DMS 273 treated with DMSO at 0.1 percent for 48 hours (cell line): Measurements from ENCODE around the gene LHX4.

ENCODE experiments used
- DNase-seq: peaks from one replicate; lab custom pipeline; 2025; lab: John Stamatoyannopoulos, UW

Gene LHX4

GRCh38 chr1:180271272-180272255 lies 41.5 kb downstream of the LHX4 start:
- no peak for DNase-seq

- no peak for DNase-seq
These were observed 42.3 kb downstream of the LHX4 start for GRCh38 chr1:180272395-180272794.

- DNase-seq: no peak
These were observed 43.0 kb downstream of the LHX4 start for GRCh38 chr1:180273066-180273465.

- no peak for DNase-seq
These were observed 44.2 kb downstream of the LHX4 start for GRCh38 chr1:180274221-180274620.

GRCh38 chr1:180275726-180276125 lies 45.7 kb downstream of the LHX4 start:
- no peak for DNase-seq

- DNase-seq: no peak
These were observed 47.6 kb downstream of the LHX4 start for GRCh38 chr1:180277476-180278193.

- no peak for DNase-seq
These were observed 48.1 kb downstream of the LHX4 start for GRCh38 chr1:180278194-180278515.

GRCh38 chr1:180278596-180279395 lies 48.7 kb downstream of the LHX4 start:
- DNase-seq: no peak

GRCh38 chr1:180279651-180280050 lies 49.6 kb downstream of the LHX4 start:
- no peak for DNase-seq

- no peak for DNase-seq
These were observed 50.6 kb downstream of the LHX4 start for GRCh38 chr1:180280617-180281016.

GRCh38 chr1:180281490-180281889 lies 51.4 kb downstream of the LHX4 start:
- DNase-seq: no peak

GRCh38 chr1:180282401-180283044 lies 52.5 kb downstream of the LHX4 start:
- no peak for DNase-seq

GRCh38 chr1:180283098-180283497 lies 53.0 kb downstream of the LHX4 start:
- no peak for DNase-seq

GRCh38 chr1:180286417-180286816 lies 56.4 kb downstream of the LHX4 start:
- DNase-seq: no peak

- no peak for DNase-seq
These were observed 58.1 kb downstream of the LHX4 start for GRCh38 chr1:180287988-180288705.

- no peak for DNase-seq
These were observed 58.9 kb downstream of the LHX4 start for GRCh38 chr1:180288940-180289339.

GRCh38 chr1:180290265-180291001 lies 60.4 kb downstream of the LHX4 start:
- no peak for DNase-seq

GRCh38 chr1:180291004-180291403 lies 60.9 kb downstream of the LHX4 start:
- no peak for DNase-seq

- no peak for DNase-seq
These were observed 64.6 kb downstream of the LHX4 start for GRCh38 chr1:180294711-180295110.

- no peak for DNase-seq
These were observed 65.9 kb downstream of the LHX4 start for GRCh38 chr1:180295999-180296398.
